ENCODE results near the gene BLOC1S4.

Gene BLOC1S4

GRCh38 chr4:6681191-6681590, 34.8 kb upstream of the BLOC1S4 start:
- peaks cover 7% of the 10 kb centered on the region for H3K79me1 ChIP-seq (ENCODE audit: low read length)
- H3K36me3 ChIP-seq (ENCODE audit: control insufficient read depth, insufficient read depth, low read length): peaks cover under 1% of the 10 kb centered on the region
- no peak for DNase-seq
- H3K4me2 ChIP-seq (ENCODE audit: low read length): no peak overlapping the region
- no peak overlapping the region for H3K27ac ChIP-seq (ENCODE audit: low read depth, low read length)
- no peak overlapping the region for H2BK15ac ChIP-seq (replicated peaks; ENCODE audit: low read depth)
- no peak overlapping the region for H3K56ac ChIP-seq (ENCODE audit: low read length)
- no peak overlapping the region for H4K5ac ChIP-seq (ENCODE audit: low read length)
- no peak overlapping the region for H3K23ac ChIP-seq (ENCODE audit: low read length)
- H3K4me1 ChIP-seq (ENCODE audit: control insufficient read depth, low read depth, low read length): no peaks in the 10 kb centered on the region
- H3K27me3 ChIP-seq (ENCODE audit: insufficient read depth, low read length, poor library complexity): no peaks in the 10 kb centered on the region
- H3K18ac ChIP-seq (ENCODE audit: low read length): no peak overlapping the region
- H4K8ac ChIP-seq (ENCODE audit: low read depth, low read length): no peak overlapping the region
- H3K4ac ChIP-seq (ENCODE audit: low read depth, low read length): no peak overlapping the region
- H3K79me2 ChIP-seq (ENCODE audit: control insufficient read depth, insufficient read depth, low read length): peaks cover 5% of the 10 kb centered on the region
- no peak overlapping the region for H2AK5ac ChIP-seq (ENCODE audit: low read length)
- no peak overlapping the region for H2BK120ac ChIP-seq (ENCODE audit: low read depth, low read length)
- H3K4me3 ChIP-seq (ENCODE audit: low read length): no peak overlapping the region
- WGBS (ENCODE audit: extremely low coverage, insufficient coverage, low lambda C conversion rate): no CpG with 5 or more reads among the region's 9 CpGs
- H2BK5ac ChIP-seq (ENCODE audit: low read length): no peak overlapping the region
- H3K9ac ChIP-seq (ENCODE audit: low read length): no peak overlapping the region

- H3K23ac ChIP-seq (ENCODE audit: low read length): no peak overlapping the region
- H2AK5ac ChIP-seq (ENCODE audit: low read length): no peak overlapping the region
- no CpG with 5 or more reads among the region's 11 CpGs for WGBS (ENCODE audit: extremely low coverage, insufficient coverage, low lambda C conversion rate)
- H3K27ac ChIP-seq (ENCODE audit: low read depth, low read length): no peak overlapping the region
- no peak overlapping the region for H3K9ac ChIP-seq (ENCODE audit: low read length)
- H4K8ac ChIP-seq (ENCODE audit: low read depth, low read length): no peak overlapping the region
- no peak overlapping the region for H3K18ac ChIP-seq (ENCODE audit: low read length)
- H2BK120ac ChIP-seq (ENCODE audit: low read depth, low read length): no peak overlapping the region
- no peaks in the 10 kb centered on the region for H3K27me3 ChIP-seq (ENCODE audit: insufficient read depth, low read length, poor library complexity)
- H3K4me3 ChIP-seq (ENCODE audit: low read length): no peak overlapping the region
- H3K4ac ChIP-seq (ENCODE audit: low read depth, low read length): no peak overlapping the region
- H3K79me1 ChIP-seq (ENCODE audit: low read length): peaks cover 1% of the 10 kb centered on the region
- no peak overlapping the region for H2BK5ac ChIP-seq (ENCODE audit: low read length)
- H4K5ac ChIP-seq (ENCODE audit: low read length): no peak overlapping the region
- no peaks in the 10 kb centered on the region for H3K79me2 ChIP-seq (ENCODE audit: control insufficient read depth, insufficient read depth, low read length)
- H3K4me1 ChIP-seq (ENCODE audit: control insufficient read depth, low read depth, low read length): no peaks in the 10 kb centered on the region
- H3K56ac ChIP-seq (ENCODE audit: low read length): no peak overlapping the region
- no peak overlapping the region for H3K4me2 ChIP-seq (ENCODE audit: low read length)
- DNase-seq: no peak
- no peaks in the 10 kb centered on the region for H3K36me3 ChIP-seq (ENCODE audit: control insufficient read depth, insufficient read depth, low read length)
- no peak overlapping the region for H2BK15ac ChIP-seq (replicated peaks; ENCODE audit: low read depth)
These were observed 32.9 kb upstream of the BLOC1S4 start for GRCh38 chr4:6682862-6683590.

- Histone ChIP-seq H3K4me2 (ENCODE audit: low read length) (no peak overlapping the region), H2BK120ac (ENCODE audit: low read depth, low read length) (no peak overlapping the region), H3K79me2 (ENCODE audit: control insufficient read depth, insufficient read depth, low read length) (no peaks in the 10 kb centered on the region), H3K4me3 (ENCODE audit: low read length) (no peak overlapping the region), H3K4me1 (ENCODE audit: control insufficient read depth, low read depth, low read length) (peaks cover 7% of the 10 kb centered on the region), H2BK5ac (ENCODE audit: low read length) (no peak overlapping the region), H3K79me1 (ENCODE audit: low read length) (no peaks in the 10 kb centered on the region), H2BK15ac (replicated peaks; ENCODE audit: low read depth) (no peak overlapping the region), H3K23ac (ENCODE audit: low read length) (no peak overlapping the region), H3K27ac (ENCODE audit: low read depth, low read length) (no peak overlapping the region), H3K4ac (ENCODE audit: low read depth, low read length) (no peak overlapping the region), H4K5ac (ENCODE audit: low read length) (no peak overlapping the region), H3K36me3 (ENCODE audit: control insufficient read depth, insufficient read depth, low read length) (no peaks in the 10 kb centered on the region), H3K18ac (ENCODE audit: low read length) (no peak overlapping the region), H3K9ac (ENCODE audit: low read length) (no peak overlapping the region), H3K27me3 (ENCODE audit: insufficient read depth, low read length, poor library complexity) (no peaks in the 10 kb centered on the region), H3K56ac (ENCODE audit: low read length) (no peak overlapping the region), H4K8ac (ENCODE audit: low read depth, low read length) (no peak overlapping the region), H2AK5ac (ENCODE audit: low read length) (no peak overlapping the region)
- no peak for DNase-seq
- no CpG with 5 or more reads among the region's 11 CpGs for WGBS (ENCODE audit: extremely low coverage, insufficient coverage, low lambda C conversion rate)
These were observed 31.3 kb upstream of the BLOC1S4 start for GRCh38 chr4:6684656-6685055.

GRCh38 chr4:6686104-6686787, 29.7 kb upstream of the BLOC1S4 start:
- no peaks in the 10 kb centered on the region for H3K79me1 ChIP-seq (ENCODE audit: low read length)
- WGBS (ENCODE audit: extremely low coverage, insufficient coverage, low lambda C conversion rate): no CpG with 5 or more reads among the region's 4 CpGs
- no peak overlapping the region for H2BK5ac ChIP-seq (ENCODE audit: low read length)
- H2AK5ac ChIP-seq (ENCODE audit: low read length): no peak overlapping the region
- DNase-seq: no peak
- no peak overlapping the region for H3K4ac ChIP-seq (ENCODE audit: low read depth, low read length)
- no peaks in the 10 kb centered on the region for H3K36me3 ChIP-seq (ENCODE audit: control insufficient read depth, insufficient read depth, low read length)
- no peak overlapping the region for H4K5ac ChIP-seq (ENCODE audit: low read length)
- no peak overlapping the region for H3K23ac ChIP-seq (ENCODE audit: low read length)
- H4K8ac ChIP-seq (ENCODE audit: low read depth, low read length): no peak overlapping the region
- no peak overlapping the region for H3K18ac ChIP-seq (ENCODE audit: low read length)
- peaks cover 9% of the 10 kb centered on the region for H3K4me1 ChIP-seq (ENCODE audit: control insufficient read depth, low read depth, low read length)
- H3K79me2 ChIP-seq (ENCODE audit: control insufficient read depth, insufficient read depth, low read length): no peaks in the 10 kb centered on the region
- no peaks in the 10 kb centered on the region for H3K27me3 ChIP-seq (ENCODE audit: insufficient read depth, low read length, poor library complexity)
- H2BK120ac ChIP-seq (ENCODE audit: low read depth, low read length): no peak overlapping the region
- no peak overlapping the region for H3K4me3 ChIP-seq (ENCODE audit: low read length)
- no peak overlapping the region for H3K4me2 ChIP-seq (ENCODE audit: low read length)
- no peak overlapping the region for H3K27ac ChIP-seq (ENCODE audit: low read depth, low read length)
- no peak overlapping the region for H3K56ac ChIP-seq (ENCODE audit: low read length)
- no peak overlapping the region for H2BK15ac ChIP-seq (replicated peaks; ENCODE audit: low read depth)
- H3K9ac ChIP-seq (ENCODE audit: low read length): no peak overlapping the region

- H2BK15ac ChIP-seq (replicated peaks; ENCODE audit: low read depth): no peak overlapping the region
- no peak overlapping the region for H4K5ac ChIP-seq (ENCODE audit: low read length)
- H3K79me1 ChIP-seq (ENCODE audit: low read length): no peaks in the 10 kb centered on the region
- H3K27me3 ChIP-seq (ENCODE audit: insufficient read depth, low read length, poor library complexity): no peaks in the 10 kb centered on the region
- no peak overlapping the region for H3K4me3 ChIP-seq (ENCODE audit: low read length)
- peak; percentile 49 for DNase-seq
- WGBS (ENCODE audit: extremely low coverage, insufficient coverage, low lambda C conversion rate): no CpG with 5 or more reads among the region's 24 CpGs
- H4K8ac ChIP-seq (ENCODE audit: low read depth, low read length): no peak overlapping the region
- H3K18ac ChIP-seq (ENCODE audit: low read length): no peak overlapping the region
- H2BK5ac ChIP-seq (ENCODE audit: low read length): no peak overlapping the region
- no peak overlapping the region for H3K4me2 ChIP-seq (ENCODE audit: low read length)
- peak overlapping the region; percentile 69 for H2AK5ac ChIP-seq (ENCODE audit: low read length)
- peak overlapping the region; percentile 20 for H3K27ac ChIP-seq (ENCODE audit: low read depth, low read length)
- peak overlapping the region; percentile 73 for H3K56ac ChIP-seq (ENCODE audit: low read length)
- no peak overlapping the region for H2BK120ac ChIP-seq (ENCODE audit: low read depth, low read length)
- H3K79me2 ChIP-seq (ENCODE audit: control insufficient read depth, insufficient read depth, low read length): no peaks in the 10 kb centered on the region
- no peaks in the 10 kb centered on the region for H3K36me3 ChIP-seq (ENCODE audit: control insufficient read depth, insufficient read depth, low read length)
- H3K23ac ChIP-seq (ENCODE audit: low read length): no peak overlapping the region
- H3K4me1 ChIP-seq (ENCODE audit: control insufficient read depth, low read depth, low read length): peaks cover 9% of the 10 kb centered on the region
- H3K9ac ChIP-seq (ENCODE audit: low read length): peak overlapping the region; percentile 14
- peak overlapping the region; percentile 5 for H3K4ac ChIP-seq (ENCODE audit: low read depth, low read length)
These were observed 27.8 kb upstream of the BLOC1S4 start for GRCh38 chr4:6687947-6688878.
